Right lobe of liver (tissue), 6 donors: ENCODE measurements around the gene HSP90AA1. TPM values are rescaled to one million over a fixed set of nuclear protein-coding genes. Genes with fewer than 3 reads are reported as not detected.
"Not testable (repeated sequence)": the region's sequence is repeated elsewhere in the genome, so short reads cannot be mapped to it uniquely, and the experiment has no call there.

Experiments used
- ATAC-seq, 4 donors: fragments of 200-7000 bp; cut with Tn5 transposase; one replicate each; pipeline ENCODE4 v1.9.1; 2020; ENCODE audit warnings: mild to moderate bottlenecking in 4 of 4, moderate library complexity in 4 of 4
- DNase-seq, 3 donors: peaks; one replicate each; pipeline ENCODE4 v3.0.0-alpha.2; 2020
- H3K27ac ChIP-seq, 3 donors: fragments of 200-600 bp; one replicate each; pipeline ENCODE4 v1.8.0; 2022
- H3K27me3 ChIP-seq, 2 donors: fragments of 200-600 bp; one replicate each; pipeline ENCODE4 v1.8.0; 2022
- H3K36me3 ChIP-seq, 4 donors: fragments of 200-600 bp; sonication (generic) in 1 of 4; one replicate each; pipeline versions ENCODE4 v1.5.1 to v1.8.0; 2017 to 2022; ENCODE audit warnings: control low read depth in 1 of 4
- H3K4me1 ChIP-seq, 4 donors: fragments of 200-600 bp; sonication (generic) in 1 of 4; one replicate each; pipeline versions ENCODE4 v1.5.1 to v1.8.0; 2017 to 2022; ENCODE audit warnings: control low read depth in 1 of 4
- H3K4me3 ChIP-seq, 3 donors: fragments of 200-600 bp; one replicate each; pipeline ENCODE4 v1.8.0; 2022
- H3K9me3 ChIP-seq, 4 donors: fragments of 200-600 bp; sonication (generic) in 1 of 4; one replicate each; pipeline versions ENCODE4 v1.5.1 to v1.8.0; 2017 to 2022; ENCODE audit warnings: control low read depth in 1 of 4
- POLR2A ChIP-seq: fragments of 450-650 bp; IDR thresholded peaks from one replicate; pipeline ENCODE4 v1.6.1; 2017; ENCODE audit warnings: antibody characterized with exemption, mild to moderate bottlenecking
- WGBS: methylation state at CpG from one replicate; pipeline ENCODE4 v1.1.6; 2018; ENCODE audit warnings: low coverage, low lambda C conversion rate; ENCODE audit not compliant: insufficient coverage; ENCODE audit errors: missing lambda C conversion rate; 5-methylcytosine and 5-hydroxymethylcytosine counted together
- intact Hi-C, 2 donors: fragments of 100-400 bp; cut with DNase I; formaldehyde crosslinking; loops; one replicate each; pipeline versions ENCODE4 v1.11.2 to v1.14.1; 2022
- total RNA-seq, 6 experiments: library from RNA; depleted of rRNA in 2 of 6; stranded (reverse); fragments of >200 nt in 2 of 6; fragmentation: NEBNext Ultra II Directional in 3 of 6; extraction: Animal tissue kit (Norgen Biotek cat#: 25700) in 3 of 6; gene quantifications; one replicate each; pipeline versions ENCODE4 v1.1.0 to v1.2.4, GENCODE V29; 2016 to 2023
- TF ChIP-seq, protein P1 (sequence below), 4 donors: fragments of 200-600 bp in 3 of 4; fragments of 450-650 bp in 1 of 4; IDR thresholded peaks; one replicate each; pipeline versions ENCODE4 v1.5.1 to v1.8.0; 2016 to 2022; ENCODE audit warnings: antibody characterized with exemption in 4 of 4, mild to moderate bottlenecking in 2 of 4
- donor health status: DM: no; HTN: yes; CAD: no.
- donor health status: DM: no; HTN: no; CAD: no.
- donor health status: DM: no; HTN: no; CAD: no.
- donor health status: DM: no; HTN: yes; CAD: no.
- donor health status: DM: no; HTN: yes; CAD: no.

The HSP90AA1 gene
- total RNA-seq, 6 experiments from 2014 or later, result 118 to 672 (median 325) TPM

DNA sequence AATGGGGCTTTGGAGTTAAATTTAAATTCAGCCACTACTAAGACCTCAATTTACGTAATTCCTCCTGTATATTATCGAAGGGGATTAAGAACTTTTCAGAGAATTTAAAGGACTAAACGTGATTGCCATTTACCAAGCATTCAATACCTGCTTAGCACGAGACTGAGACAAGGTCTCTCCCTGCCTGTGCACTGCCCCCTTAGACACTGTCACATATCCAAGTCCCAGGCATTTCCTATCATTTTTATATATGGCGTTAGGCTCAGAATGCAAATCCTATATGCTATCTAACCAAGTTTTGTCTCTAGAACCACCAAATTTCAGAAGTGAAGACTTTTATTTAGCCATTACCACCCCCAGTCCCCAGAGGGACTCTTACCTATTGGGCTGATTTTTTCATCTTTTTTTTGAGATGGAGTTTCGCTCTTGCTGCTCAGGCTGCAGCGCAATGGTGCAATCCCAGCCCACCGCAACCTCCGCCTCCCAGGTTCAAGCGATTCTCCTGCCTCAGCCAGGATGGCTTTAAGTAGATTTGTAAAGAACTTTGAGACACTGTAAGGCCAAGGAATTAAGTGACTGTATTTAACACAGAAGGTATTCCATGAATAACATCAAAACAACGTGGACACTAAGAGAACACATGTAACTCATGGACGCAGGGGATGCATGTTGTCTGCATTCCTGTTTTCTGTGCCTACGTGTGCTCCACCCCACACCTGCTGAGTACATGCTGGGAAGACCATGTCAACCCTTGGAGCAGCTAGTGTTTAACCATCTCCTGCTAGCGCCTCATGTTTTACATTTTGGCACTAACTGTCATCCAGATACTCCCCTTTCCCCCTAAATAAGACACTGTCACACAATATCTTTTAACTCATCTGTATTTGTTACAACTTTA, 6.4 kb downstream of the HSP90AA1 start:
- Histone ChIP-seq H3K9me3 (no peaks in the 10 kb centered on the region), H3K4me3 (no peak overlapping the region), H3K27ac (no peak overlapping the region), H3K4me1 (peaks cover 0 to 40% (median 11%) of the 10 kb centered on the region in 4 donors), H3K27me3 (no peaks in the 10 kb centered on the region), H3K36me3 (peaks cover 34 to 77% (median 52%) of the 10 kb centered on the region in 4 donors)
- TF ChIP-seq POLR2A, result no peak
- TF ChIP-seq, protein P1, sequence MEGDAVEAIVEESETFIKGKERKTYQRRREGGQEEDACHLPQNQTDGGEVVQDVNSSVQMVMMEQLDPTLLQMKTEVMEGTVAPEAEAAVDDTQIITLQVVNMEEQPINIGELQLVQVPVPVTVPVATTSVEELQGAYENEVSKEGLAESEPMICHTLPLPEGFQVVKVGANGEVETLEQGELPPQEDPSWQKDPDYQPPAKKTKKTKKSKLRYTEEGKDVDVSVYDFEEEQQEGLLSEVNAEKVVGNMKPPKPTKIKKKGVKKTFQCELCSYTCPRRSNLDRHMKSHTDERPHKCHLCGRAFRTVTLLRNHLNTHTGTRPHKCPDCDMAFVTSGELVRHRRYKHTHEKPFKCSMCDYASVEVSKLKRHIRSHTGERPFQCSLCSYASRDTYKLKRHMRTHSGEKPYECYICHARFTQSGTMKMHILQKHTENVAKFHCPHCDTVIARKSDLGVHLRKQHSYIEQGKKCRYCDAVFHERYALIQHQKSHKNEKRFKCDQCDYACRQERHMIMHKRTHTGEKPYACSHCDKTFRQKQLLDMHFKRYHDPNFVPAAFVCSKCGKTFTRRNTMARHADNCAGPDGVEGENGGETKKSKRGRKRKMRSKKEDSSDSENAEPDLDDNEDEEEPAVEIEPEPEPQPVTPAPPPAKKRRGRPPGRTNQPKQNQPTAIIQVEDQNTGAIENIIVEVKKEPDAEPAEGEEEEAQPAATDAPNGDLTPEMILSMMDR (IDR thresholded peaks at IDR 0.05), result no peak
- ATAC-seq (peak in 1 of 4 donors; percentile 5), DNase-seq (peak in 1 of 3 donors; percentile 17)
- intact Hi-C loops, result no loop called here
- WGBS, result 75% methylated on average over 13 of the region's 14 CpGs

DNA sequence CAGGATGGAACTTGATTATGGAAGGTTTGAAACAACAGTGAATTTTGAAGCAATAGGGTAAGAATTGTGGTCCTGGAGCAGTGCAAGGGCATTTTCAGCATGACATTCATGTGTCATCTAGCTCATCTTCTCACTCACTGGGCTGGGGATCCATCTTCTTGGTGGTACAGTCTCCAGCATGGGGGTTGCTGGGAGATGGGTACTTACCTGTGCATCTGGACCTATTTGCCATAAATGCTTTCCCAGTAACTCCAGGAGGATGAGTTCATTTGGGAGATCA, 7.2 kb downstream of the HSP90AA1 start:
- H3K4me1 ChIP-seq, result peaks cover 0 to 32% (median 8%) of the 10 kb centered on the region in 4 donors
- DNase-seq (peak in 1 of 3 donors; percentile 5), ATAC-seq (no peak)
- no peak for TF ChIP-seq POLR2A
- TF ChIP-seq, protein P1 (IDR thresholded peaks at IDR 0.05), result no peak
- no peak overlapping the region for H3K27ac ChIP-seq
- H3K36me3 ChIP-seq, result peaks cover 29 to 72% (median 46%) of the 10 kb centered on the region in 4 donors
- H3K27me3 ChIP-seq, result no peaks in the 10 kb centered on the region
- no peaks in the 10 kb centered on the region for H3K9me3 ChIP-seq
- intact Hi-C loops, result no loop called here
- no peak overlapping the region for H3K4me3 ChIP-seq

DNA sequence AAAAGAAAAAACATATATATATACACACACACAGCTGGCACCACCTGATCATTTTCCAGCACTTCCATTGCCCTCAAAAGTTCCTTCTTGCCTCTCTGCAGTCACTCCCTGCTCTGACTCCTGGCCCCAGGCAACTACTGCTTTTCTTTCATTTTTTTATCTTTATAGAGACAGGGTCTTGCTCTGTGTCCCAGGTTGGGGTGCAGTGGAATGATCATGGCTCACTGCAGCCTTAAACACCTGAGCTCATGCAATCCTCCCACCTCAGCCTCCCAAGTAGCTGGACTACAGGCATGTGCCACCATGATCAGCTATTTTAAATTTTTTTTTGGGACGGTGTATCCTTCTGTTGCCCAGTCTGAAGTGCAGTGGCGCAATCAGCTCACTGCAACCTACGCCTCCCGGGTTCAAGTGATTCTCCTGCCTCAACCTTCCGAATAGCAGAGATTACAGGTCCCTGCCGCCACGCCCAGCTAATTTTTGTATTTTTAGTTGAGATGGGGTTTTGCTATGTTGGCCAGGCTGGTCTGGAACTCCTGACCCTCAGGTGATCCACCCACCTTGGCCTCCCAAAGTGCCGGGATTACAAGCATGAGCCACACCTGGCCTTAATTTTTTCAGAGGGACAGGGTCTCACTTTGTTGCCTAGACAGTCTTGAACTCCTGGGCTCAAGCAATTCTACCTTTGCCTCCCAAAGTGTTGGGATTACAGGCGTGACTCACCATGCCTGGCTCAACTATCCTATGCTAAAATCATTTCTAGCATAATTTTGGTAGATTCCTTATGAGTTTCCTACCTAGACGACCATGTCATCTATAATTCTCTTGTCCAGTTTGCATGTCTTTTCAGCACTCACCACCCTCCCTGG, 7.8 kb downstream of the HSP90AA1 start:
- Histone ChIP-seq H3K36me3 (peaks cover 26 to 68% (median 42%) of the 10 kb centered on the region in 4 donors), H3K4me3 (no peak overlapping the region), H3K4me1 (peaks cover 0 to 26% (median 5%) of the 10 kb centered on the region in 4 donors), H3K27ac (no peak overlapping the region), H3K9me3 (no peaks in the 10 kb centered on the region), H3K27me3 (no peaks in the 10 kb centered on the region)
- 79% methylated on average over 3 of the region's 10 CpGs for WGBS
- peak in 1 of 3 donors; percentile 18 for DNase-seq
- ATAC-seq, result peak in 1 of 4 donors; percentile 22
- no peak for TF ChIP-seq POLR2A
- TF ChIP-seq, protein P1 (IDR thresholded peaks at IDR 0.05), result no peak
- intact Hi-C loops, result no loop called here

DNA sequence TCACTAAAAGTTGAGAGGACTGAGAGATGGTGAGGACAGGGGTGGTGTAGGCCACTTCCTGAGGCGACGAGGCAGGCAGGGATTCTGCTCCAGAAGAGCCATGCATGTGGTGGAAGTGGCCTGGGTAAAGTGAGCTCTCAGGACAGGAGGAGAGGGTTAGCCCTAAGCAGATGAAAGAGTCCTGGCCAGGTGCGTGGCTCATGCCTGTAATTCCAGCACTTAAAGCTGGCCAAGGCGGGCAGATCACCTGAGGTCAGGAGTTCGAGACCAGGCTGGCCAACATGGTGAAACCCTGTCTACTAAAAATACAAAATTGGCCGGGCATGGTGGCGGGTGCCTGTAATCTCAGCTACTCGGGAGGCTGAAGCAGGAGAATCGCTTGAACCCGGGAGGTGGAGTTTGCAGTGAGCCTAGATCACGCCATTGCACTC, 8.5 kb downstream of the HSP90AA1 start:
- H3K4me3 ChIP-seq, H3K9me3 ChIP-seq, H3K27me3 ChIP-seq, H3K27ac ChIP-seq, intact Hi-C loops: not testable (repeated sequence)
- peak in 2 of 4 donors; percentile 6 to 7 for ATAC-seq
- DNase-seq, result peak in 1 of 3 donors; percentile 13
- 84% methylated on average over 5 of the region's 11 CpGs for WGBS
- Histone ChIP-seq H3K36me3 (peaks cover 21 to 62% (median 37%) of the 10 kb centered on the region in 4 donors), H3K4me1 (peaks cover 0 to 19% (median 2%) of the 10 kb centered on the region in 4 donors)

GRCh38 chr14:102077382-102077709, 9.5 kb downstream of the HSP90AA1 start:
- intact Hi-C loops, result no loop called here
- Histone ChIP-seq H3K9me3 (no peaks in the 10 kb centered on the region), H3K4me3 (no peak overlapping the region), H3K27ac (no peak overlapping the region), H3K36me3 (peaks cover 13 to 51% (median 27%) of the 10 kb centered on the region in 4 donors), H3K4me1 (peaks cover 0 to 9% (median 0%) of the 10 kb centered on the region in 4 donors), H3K27me3 (no peaks in the 10 kb centered on the region)
- 83% methylated on average over 2 of the region's 5 CpGs for WGBS
- DNase-seq (peak in 1 of 3 donors; percentile 15), ATAC-seq (peak in 3 of 4 donors; percentile 6 to 20 (median 19))
- TF ChIP-seq POLR2A, result no peak
- TF ChIP-seq, protein P1 (IDR thresholded peaks at IDR 0.05), result no peak
